Neutrophil (primary cell): ENCODE results near the gene CSGALNACT2.

Experiments used
- H3K27ac ChIP-seq: fragments of 200-600 bp; sonication (generic); 2 replicates; pipeline ENCODE4 v1.5.1; 2016; ENCODE audit warnings: mild to moderate bottlenecking, moderate library complexity
- H3K27me3 ChIP-seq: fragments of 200-600 bp; sonication (generic); 2 replicates; pipeline ENCODE4 v1.6.0; 2016; ENCODE audit warnings: mild to moderate bottlenecking
- H3K36me3 ChIP-seq: fragments of 200-600 bp; sonication (generic); 2 replicates; pipeline ENCODE4 v1.5.1; 2017
- H3K4me1 ChIP-seq, 2 experiments: fragments of 200-600 bp in 1 of 2; sonication (generic) in 1 of 2; 1 replicate in 1 of 2; 2 replicates in 1 of 2; pipeline versions ENCODE4 v1.5.1 to v1.6.1; 2013 to 2016; ENCODE audit warnings: low read depth in 1 of 2, low read length in 1 of 2, mild to moderate bottlenecking in 1 of 2, moderate library complexity in 1 of 2; ENCODE audit not compliant: control insufficient read depth in 1 of 2, insufficient read depth in 1 of 2
- H3K4me3 ChIP-seq, 2 experiments: fragments of 200-600 bp in 1 of 2; sonication (generic) in 1 of 2; 1 replicate in 1 of 2; 2 replicates in 1 of 2; pipeline ENCODE4 v1.5.1; 2013 to 2016; ENCODE audit warnings: low read depth in 1 of 2, low read length in 1 of 2, mild to moderate bottlenecking in 1 of 2, moderate library complexity in 1 of 2
- H3K9me3 ChIP-seq: fragments of 200-600 bp; sonication (generic); 2 replicates; pipeline ENCODE4 v1.5.1; 2016
- CTCF ChIP-seq: fragments of 200-600 bp; sonication (generic); IDR thresholded peaks from 2 replicates; pipeline ENCODE4 v1.5.1; 2016; ENCODE audit warnings: antibody characterized with exemption

The CSGALNACT2 gene

GRCh38 chr10:43166880-43167497 lies 28.7 kb downstream of the CSGALNACT2 start:
- TF ChIP-seq CTCF, result no peak
- Histone ChIP-seq H3K4me3 (no peak overlapping the region), H3K36me3 (peaks cover 64% of the 10 kb centered on the region), H3K27me3 (no peaks in the 10 kb centered on the region), H3K9me3 (no peaks in the 10 kb centered on the region), H3K27ac (peak overlapping the region; percentile 66), H3K4me1 (peaks cover 50 to 53% of the 10 kb centered on the region in 2 experiments)

DNA sequence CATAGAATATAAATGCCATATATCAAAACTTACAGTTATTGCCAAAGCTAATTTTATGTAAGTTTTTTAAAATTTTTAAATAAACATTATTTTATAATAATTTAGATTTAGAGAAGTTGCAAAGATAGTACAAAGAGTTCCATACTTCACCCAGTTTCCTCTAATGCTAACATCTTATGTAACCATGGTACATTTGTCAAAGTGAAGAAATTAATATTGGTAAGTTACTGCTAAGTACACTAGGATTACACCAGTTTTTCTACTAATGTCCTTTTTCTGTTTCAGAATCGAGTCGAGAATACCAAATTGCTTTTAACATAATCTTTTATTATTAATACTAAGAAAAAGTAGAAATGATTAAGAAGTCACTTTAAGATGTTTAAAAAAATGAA lies 29.2 kb downstream of the CSGALNACT2 start:
- Histone ChIP-seq H3K4me1 (peaks cover 56% of the 10 kb centered on the region in 2 experiments), H3K27me3 (no peaks in the 10 kb centered on the region), H3K9me3 (no peaks in the 10 kb centered on the region), H3K4me3 (no peak overlapping the region), H3K36me3 (peaks cover 64% of the 10 kb centered on the region), H3K27ac (peak overlapping the region; percentile 66)
- TF ChIP-seq CTCF, result no peak

GRCh38 chr10:43170491-43170890 lies 32.2 kb downstream of the CSGALNACT2 start:
- TF ChIP-seq CTCF, result no peak
- Histone ChIP-seq H3K27ac (peak overlapping the region; percentile 81), H3K4me1 (peaks cover 63% of the 10 kb centered on the region in 2 experiments), H3K36me3 (peaks cover 68% of the 10 kb centered on the region), H3K4me3 (no peak overlapping the region), H3K27me3 (no peaks in the 10 kb centered on the region), H3K9me3 (no peaks in the 10 kb centered on the region)

GRCh38 chr10:43172645-43173044 lies 34.4 kb downstream of the CSGALNACT2 start:
- no peak for TF ChIP-seq CTCF
- Histone ChIP-seq H3K4me3 (no peak overlapping the region), H3K27me3 (no peaks in the 10 kb centered on the region), H3K27ac (peak overlapping the region; percentile 81), H3K36me3 (peaks cover 83% of the 10 kb centered on the region), H3K9me3 (no peaks in the 10 kb centered on the region), H3K4me1 (peaks cover 42 to 44% of the 10 kb centered on the region in 2 experiments)

- no peak overlapping the region for H3K4me3 ChIP-seq
- peaks cover 37 to 41% of the 10 kb centered on the region in 2 experiments for H3K4me1 ChIP-seq
- peak overlapping the region; percentile 81 for H3K27ac ChIP-seq
- H3K9me3 ChIP-seq, result no peaks in the 10 kb centered on the region
- peaks cover 85% of the 10 kb centered on the region for H3K36me3 ChIP-seq
- TF ChIP-seq CTCF, result no peak
- H3K27me3 ChIP-seq, result no peaks in the 10 kb centered on the region
These were observed 34.9 kb downstream of the CSGALNACT2 start for GRCh38 chr10:43173120-43173519.
